Neural progenitor cell (in vitro differentiated cells): ENCODE data around the gene KSR1.

Source experiments
- CTCF ChIP-seq: fragments of 200-600 bp; sonication (generic); IDR thresholded peaks from 2 replicates; pipeline ENCODE4 v1.5.1; 2017; ENCODE audit warnings: antibody characterized with exemption, mild to moderate bottlenecking
- EZH2phosphoT487 ChIP-seq: fragments of 200-600 bp; sonication (generic); IDR thresholded peaks from 2 replicates; pipeline ENCODE4 v1.6.1; 2017; ENCODE audit warnings: antibody characterized with exemption

GRCh38 chr17:27469256-27469655, 13.0 kb downstream of the KSR1 start:
- TF ChIP-seq CTCF = no peak
- TF ChIP-seq EZH2phosphoT487 = no peak
